ENCODE results near the gene ERCC1.

DNA sequence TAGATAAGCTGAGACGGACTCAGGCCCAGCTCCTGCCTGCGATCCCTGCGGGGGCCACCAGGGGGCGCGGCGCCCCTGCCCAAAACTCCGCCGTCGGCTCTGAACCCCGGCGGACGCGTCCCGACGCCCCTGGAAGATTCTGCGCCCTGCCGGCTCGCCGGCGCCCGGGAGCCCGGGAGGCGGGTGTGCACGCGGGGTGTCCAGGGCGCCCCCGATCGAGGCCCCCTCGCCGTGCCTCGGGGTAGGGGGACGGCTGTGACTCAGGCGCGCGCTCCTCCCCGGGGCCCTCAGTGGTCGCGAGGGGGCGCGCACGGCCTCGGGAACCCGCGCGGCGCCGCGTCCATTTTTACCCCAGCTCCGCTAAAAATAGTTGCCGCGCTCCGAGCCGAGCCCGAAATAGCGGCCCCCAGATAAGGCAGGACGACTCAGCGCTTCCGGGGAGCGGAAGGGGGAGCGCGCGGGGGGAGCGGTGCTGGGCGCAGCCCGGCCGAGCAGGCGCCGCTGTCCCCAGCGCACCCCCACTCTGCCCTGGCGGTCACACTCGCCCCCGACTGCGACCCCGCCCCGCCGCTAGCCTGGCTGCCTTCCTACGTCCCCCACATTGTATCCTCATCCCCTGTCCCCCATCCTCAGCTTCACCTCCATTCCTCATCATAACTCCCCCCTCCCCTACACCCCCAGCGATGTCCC, 16.0 kb upstream of the ERCC1 start:
- TF ChIP-seq, protein P1, sequence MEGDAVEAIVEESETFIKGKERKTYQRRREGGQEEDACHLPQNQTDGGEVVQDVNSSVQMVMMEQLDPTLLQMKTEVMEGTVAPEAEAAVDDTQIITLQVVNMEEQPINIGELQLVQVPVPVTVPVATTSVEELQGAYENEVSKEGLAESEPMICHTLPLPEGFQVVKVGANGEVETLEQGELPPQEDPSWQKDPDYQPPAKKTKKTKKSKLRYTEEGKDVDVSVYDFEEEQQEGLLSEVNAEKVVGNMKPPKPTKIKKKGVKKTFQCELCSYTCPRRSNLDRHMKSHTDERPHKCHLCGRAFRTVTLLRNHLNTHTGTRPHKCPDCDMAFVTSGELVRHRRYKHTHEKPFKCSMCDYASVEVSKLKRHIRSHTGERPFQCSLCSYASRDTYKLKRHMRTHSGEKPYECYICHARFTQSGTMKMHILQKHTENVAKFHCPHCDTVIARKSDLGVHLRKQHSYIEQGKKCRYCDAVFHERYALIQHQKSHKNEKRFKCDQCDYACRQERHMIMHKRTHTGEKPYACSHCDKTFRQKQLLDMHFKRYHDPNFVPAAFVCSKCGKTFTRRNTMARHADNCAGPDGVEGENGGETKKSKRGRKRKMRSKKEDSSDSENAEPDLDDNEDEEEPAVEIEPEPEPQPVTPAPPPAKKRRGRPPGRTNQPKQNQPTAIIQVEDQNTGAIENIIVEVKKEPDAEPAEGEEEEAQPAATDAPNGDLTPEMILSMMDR (IDR thresholded peaks at IDR 0.05): peak; percentile 96 to 99 (median 99)
- TF ChIP-seq POLR2A (IDR thresholded peaks at IDR 0.05) (no peak), POLR2AphosphoS5 (IDR thresholded peaks at IDR 0.05) (peak in 2 of 3 donors; percentile 37 to 64)

Data from breast epithelium (tissue), 3 donors.